Skin epidermis (tissue), 12 donors: ENCODE results near the gene ADGRV1.
"Not testable (repeated sequence)": the region's sequence is repeated elsewhere in the genome, so short reads cannot be mapped to it uniquely, and the experiment has no call there.

ENCODE experiments used
- H3K27ac ChIP-seq, 21 experiments: fragments of 200-600 bp; sonication (generic) in 11 of 21; one replicate each; pipeline ENCODE4 v1.5.0; 2020; ENCODE audit warnings: mild to moderate bottlenecking in 3 of 21, inconsistent platforms in 2 of 21, moderate library complexity in 2 of 21
- H3K4me3 ChIP-seq, 7 experiments: fragments of 200-600 bp; sonication (generic) in 2 of 7; one replicate each; pipeline ENCODE4 v1.5.0; 2020; ENCODE audit warnings: inconsistent platforms in 2 of 7, mild to moderate bottlenecking in 2 of 7, moderate library complexity in 1 of 7

ADGRV1 gene

GRCh38 chr5:90581956-90582355 lies 23.4 kb downstream of the ADGRV1 start:
- no peak overlapping the region for H3K4me3 ChIP-seq
- H3K27ac ChIP-seq: no peak overlapping the region

GRCh38 chr5:90585337-90585986 lies 26.9 kb downstream of the ADGRV1 start:
- H3K27ac ChIP-seq: no peak overlapping the region
- H3K4me3 ChIP-seq: no peak overlapping the region

GRCh38 chr5:90586469-90586868 lies 27.9 kb downstream of the ADGRV1 start:
- Histone ChIP-seq H3K27ac (no peak overlapping the region), H3K4me3 (no peak overlapping the region)

- Histone ChIP-seq H3K4me3 (no peak overlapping the region), H3K27ac (no peak overlapping the region)
These were observed 31.6 kb downstream of the ADGRV1 start for GRCh38 chr5:90590170-90590569.

- H3K4me3 ChIP-seq, H3K27ac ChIP-seq: not testable (repeated sequence)
These were observed 34.5 kb downstream of the ADGRV1 start for GRCh38 chr5:90593083-90593482.

- H3K27ac ChIP-seq, H3K4me3 ChIP-seq: not testable (repeated sequence)
These were observed 37.2 kb downstream of the ADGRV1 start for GRCh38 chr5:90595766-90596165.

- Histone ChIP-seq H3K4me3 (no peak overlapping the region), H3K27ac (no peak overlapping the region)
These were observed 39.7 kb downstream of the ADGRV1 start for GRCh38 chr5:90598293-90598692.

- H3K4me3 ChIP-seq, H3K27ac ChIP-seq: not testable (repeated sequence)
These were observed 41.7 kb downstream of the ADGRV1 start for GRCh38 chr5:90600307-90600706.

GRCh38 chr5:90601468-90601867 lies 42.9 kb downstream of the ADGRV1 start:
- H3K27ac ChIP-seq: no peak overlapping the region
- H3K4me3 ChIP-seq: no peak overlapping the region

GRCh38 chr5:90602681-90603080 lies 44.1 kb downstream of the ADGRV1 start:
- Histone ChIP-seq H3K27ac (no peak overlapping the region), H3K4me3 (no peak overlapping the region)

GRCh38 chr5:90606539-90606938 lies 47.9 kb downstream of the ADGRV1 start:
- no peak overlapping the region for H3K27ac ChIP-seq

GRCh38 chr5:90612919-90613318 lies 54.3 kb downstream of the ADGRV1 start:
- Histone ChIP-seq H3K4me3 (no peak overlapping the region), H3K27ac (no peak overlapping the region)

More at GRCh38 chr5:90606539-90606938, 47.9 kb downstream of the ADGRV1 start:
- no peak overlapping the region for H3K4me3 ChIP-seq

- Histone ChIP-seq H3K4me3 (no peak overlapping the region), H3K27ac (no peak overlapping the region)
These were observed 54.9 kb downstream of the ADGRV1 start for GRCh38 chr5:90613459-90613858.

GRCh38 chr5:90613918-90614504 lies 55.4 kb downstream of the ADGRV1 start:
- no peak overlapping the region for H3K27ac ChIP-seq
- H3K4me3 ChIP-seq: no peak overlapping the region

- Histone ChIP-seq H3K4me3 (no peak overlapping the region), H3K27ac (no peak overlapping the region)
These were observed 56.8 kb downstream of the ADGRV1 start for GRCh38 chr5:90615355-90615754.

GRCh38 chr5:90618071-90618470 lies 59.5 kb downstream of the ADGRV1 start:
- H3K4me3 ChIP-seq: no peak overlapping the region
- H3K27ac ChIP-seq: no peak overlapping the region

- H3K4me3 ChIP-seq, H3K27ac ChIP-seq: not testable (repeated sequence)
These were observed 61.2 kb downstream of the ADGRV1 start for GRCh38 chr5:90619762-90620161.

- H3K4me3 ChIP-seq: no peak overlapping the region
These were observed 63.3 kb downstream of the ADGRV1 start for GRCh38 chr5:90621848-90622247.

GRCh38 chr5:90626493-90626892 lies 67.9 kb downstream of the ADGRV1 start:
- no peak overlapping the region for H3K27ac ChIP-seq
- no peak overlapping the region for H3K4me3 ChIP-seq

More at GRCh38 chr5:90621848-90622247, 63.3 kb downstream of the ADGRV1 start:
- no peak overlapping the region for H3K27ac ChIP-seq

- no peak overlapping the region for H3K4me3 ChIP-seq
- H3K27ac ChIP-seq: no peak overlapping the region
These were observed 69.9 kb downstream of the ADGRV1 start for GRCh38 chr5:90628492-90628891.

- no peak overlapping the region for H3K4me3 ChIP-seq
- H3K27ac ChIP-seq: no peak overlapping the region
These were observed 74.2 kb downstream of the ADGRV1 start for GRCh38 chr5:90632791-90633190.

- Histone ChIP-seq H3K4me3 (no peak overlapping the region), H3K27ac (no peak overlapping the region)
These were observed 78.4 kb downstream of the ADGRV1 start for GRCh38 chr5:90636948-90637347.
